8988T (cell line): ENCODE data around the gene PITPNC1.
"Not testable (repeated sequence)": the region's sequence is repeated elsewhere in the genome, so short reads cannot be mapped to it uniquely, and the experiment has no call there.

Experiments used
- DNase-seq: peaks from one replicate; pipeline ENCODE4 v3.0.0; 2011

The PITPNC1 gene

GRCh38 chr17:67372751-67373150, 4.3 kb upstream of the PITPNC1 start:
- DNase-seq: no peak

GRCh38 chr17:67374329-67375053, 2.6 kb upstream of the PITPNC1 start:
- peak; percentile 41 for DNase-seq

GRCh38 chr17:67375054-67375427, 2.0 kb upstream of the PITPNC1 start:
- DNase-seq: no peak

GRCh38 chr17:67375716-67376115, 1.4 kb upstream of the PITPNC1 start:
- no peak for DNase-seq

DNA sequence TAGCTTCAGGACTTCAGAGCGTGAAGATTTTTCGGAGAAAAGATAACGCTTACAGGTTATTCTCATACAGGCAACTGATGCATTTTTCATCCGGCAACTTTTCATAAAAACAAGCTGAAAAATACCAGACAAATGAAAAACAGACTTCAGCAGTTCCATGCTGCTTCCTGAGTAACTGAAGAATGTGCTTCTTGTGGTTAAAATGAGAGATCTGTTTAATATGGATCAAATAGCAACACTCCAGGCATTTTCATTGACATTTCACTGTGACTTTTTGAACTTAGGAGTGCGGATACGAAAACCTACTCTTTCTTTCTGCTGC, 705 bp upstream of the PITPNC1 start:
- DNase-seq: no peak

DNA sequence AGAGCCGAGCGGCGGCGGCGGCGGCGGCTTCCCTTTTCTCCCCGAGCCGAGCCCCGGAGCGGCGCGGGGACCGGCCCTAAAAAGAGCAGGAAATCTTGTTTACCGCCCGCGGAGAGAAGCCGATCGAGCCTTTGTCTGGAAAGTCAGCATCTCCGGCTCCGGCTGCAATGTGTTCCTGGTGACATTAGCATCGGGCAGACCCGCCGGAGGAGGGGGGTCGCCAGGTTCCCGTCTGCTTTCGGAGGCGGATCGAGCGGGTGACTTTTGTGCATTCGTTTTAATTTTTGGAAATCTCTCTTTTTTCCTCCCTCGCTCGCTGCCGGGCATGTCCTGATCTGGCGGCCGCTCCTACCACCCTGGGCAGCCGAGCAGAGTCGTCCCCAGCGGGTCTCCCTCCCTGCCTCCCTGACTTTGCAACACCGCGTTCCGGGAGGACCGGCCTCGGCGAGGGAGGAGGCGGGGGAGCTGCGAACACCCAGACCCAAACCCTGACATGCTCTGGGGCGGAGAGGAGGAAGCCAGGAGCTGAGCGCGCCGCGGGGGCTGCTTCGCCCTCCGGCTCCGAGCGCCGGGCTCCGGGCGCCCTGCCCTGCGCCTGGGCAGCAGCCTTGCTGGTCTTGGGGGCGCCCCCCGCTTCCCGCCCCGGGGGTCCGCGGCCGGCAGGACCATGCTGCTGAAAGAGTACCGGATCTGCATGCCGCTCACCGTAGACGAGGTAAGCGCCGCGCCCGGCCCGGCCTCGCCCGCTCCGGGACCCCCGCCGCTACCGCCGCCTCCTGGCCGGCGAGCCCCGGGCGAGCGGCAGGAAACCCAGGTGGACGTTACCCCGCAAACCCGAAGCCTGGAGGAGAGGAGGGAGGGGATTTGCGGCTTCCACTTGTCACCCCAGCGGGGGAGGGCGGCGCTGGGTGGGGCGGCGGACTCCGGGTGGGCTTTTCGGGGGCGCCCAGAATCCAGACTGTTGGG, 690 bp downstream of the PITPNC1 start:
- peak; percentile 39 for DNase-seq

DNA sequence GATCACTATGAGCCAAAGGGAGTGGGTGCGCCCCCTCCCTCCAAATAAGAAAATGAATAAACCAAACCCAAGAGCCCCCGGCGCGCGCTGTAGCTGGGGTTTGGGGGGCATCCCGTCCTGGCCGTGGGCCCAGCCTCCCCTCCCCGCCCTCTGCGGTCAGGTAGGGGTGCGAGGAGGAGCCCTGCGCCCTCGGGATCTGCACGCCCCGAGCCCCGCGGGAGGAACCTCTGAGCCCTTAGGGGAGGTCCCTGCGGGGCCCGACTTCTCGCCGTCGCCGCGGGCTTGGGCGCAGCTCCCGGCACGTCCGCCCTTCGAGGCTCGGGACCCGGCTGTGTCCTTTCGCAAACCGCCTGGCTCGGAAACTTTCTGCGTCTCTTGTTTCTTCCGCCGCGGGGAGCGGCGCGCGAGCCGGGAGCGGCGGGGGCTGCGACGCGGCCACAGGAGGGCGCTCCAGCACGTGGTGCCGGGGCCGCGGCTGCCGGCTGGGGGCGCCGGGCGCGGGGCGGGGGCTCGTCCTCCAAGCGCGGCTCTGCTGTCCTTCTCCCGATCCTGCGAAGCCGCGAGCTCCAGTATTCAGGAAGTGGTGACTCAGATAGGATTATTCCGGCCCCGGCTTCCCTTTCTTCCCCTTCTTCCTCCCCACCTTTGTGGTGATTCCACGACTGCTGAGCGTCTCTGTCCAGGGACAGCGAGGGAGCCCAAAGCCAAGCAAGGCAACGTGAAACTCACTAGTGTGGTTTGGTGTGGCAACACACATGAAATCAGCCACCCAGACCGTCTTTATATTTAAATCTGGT, 1.6 kb downstream of the PITPNC1 start:
- DNase-seq: peak; percentile 48

DNA sequence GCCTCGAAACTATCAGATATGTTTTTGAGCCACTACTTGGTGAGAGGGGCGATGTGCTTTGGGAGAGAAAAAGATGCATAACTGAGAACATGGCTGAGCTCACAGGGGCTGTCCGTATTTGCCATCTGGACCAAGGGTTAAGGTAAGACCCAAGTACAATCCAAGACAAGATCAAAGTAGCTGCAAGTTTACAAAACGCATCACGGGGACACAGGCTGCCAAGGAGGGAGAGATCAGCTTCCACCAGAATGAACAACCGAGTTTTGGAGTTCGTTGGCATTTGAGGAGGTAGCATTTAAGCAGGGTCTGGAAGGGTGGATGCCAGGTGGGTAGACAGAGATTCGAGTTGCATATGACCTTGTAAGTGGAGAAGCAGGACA, 2.2 kb downstream of the PITPNC1 start:
- no peak for DNase-seq

GRCh38 chr17:67381929-67382257, 4.8 kb downstream of the PITPNC1 start:
- DNase-seq: no peak

DNA sequence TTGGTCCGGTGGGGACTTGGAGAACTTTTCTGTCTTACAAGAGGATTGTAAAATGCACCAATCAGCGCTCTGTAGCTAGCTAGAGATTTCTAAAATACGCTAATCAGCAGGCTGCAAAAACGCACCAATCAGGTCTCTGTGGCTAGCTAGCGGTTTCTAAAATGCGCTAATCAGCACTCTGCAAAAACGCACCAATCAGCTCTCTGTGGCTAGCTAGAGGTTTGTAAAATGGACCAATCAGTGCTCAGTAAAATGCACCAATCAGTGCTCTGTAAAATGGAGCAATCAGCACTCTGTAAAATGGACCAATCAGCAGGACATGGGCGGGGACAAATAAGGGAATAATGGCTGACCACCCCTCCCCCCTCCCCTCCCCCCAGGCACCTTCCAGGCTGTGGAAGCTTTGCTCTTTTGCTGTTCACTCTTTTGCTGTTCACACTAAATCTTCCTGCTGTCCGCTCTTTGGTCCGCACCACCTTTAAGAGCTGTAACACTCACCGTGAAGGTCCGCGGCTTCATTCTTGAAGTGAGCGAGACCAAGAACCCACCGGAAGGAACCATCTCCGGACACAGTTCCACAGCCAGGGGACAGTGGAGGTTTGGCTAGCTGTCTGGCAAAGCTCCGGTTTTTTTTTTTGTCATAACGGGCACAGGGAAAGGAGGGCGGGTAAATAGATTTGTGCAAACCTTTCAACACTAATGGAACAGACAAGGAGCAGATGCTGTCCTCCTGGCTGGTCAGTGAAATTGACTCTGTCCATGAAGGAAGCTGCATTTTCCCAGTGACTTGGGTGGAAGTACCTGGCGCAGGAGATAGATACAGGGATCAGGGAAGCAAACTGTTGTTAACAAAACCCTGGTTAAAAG, 8.3 kb downstream of the PITPNC1 start:
- DNase-seq: no peak

DNA sequence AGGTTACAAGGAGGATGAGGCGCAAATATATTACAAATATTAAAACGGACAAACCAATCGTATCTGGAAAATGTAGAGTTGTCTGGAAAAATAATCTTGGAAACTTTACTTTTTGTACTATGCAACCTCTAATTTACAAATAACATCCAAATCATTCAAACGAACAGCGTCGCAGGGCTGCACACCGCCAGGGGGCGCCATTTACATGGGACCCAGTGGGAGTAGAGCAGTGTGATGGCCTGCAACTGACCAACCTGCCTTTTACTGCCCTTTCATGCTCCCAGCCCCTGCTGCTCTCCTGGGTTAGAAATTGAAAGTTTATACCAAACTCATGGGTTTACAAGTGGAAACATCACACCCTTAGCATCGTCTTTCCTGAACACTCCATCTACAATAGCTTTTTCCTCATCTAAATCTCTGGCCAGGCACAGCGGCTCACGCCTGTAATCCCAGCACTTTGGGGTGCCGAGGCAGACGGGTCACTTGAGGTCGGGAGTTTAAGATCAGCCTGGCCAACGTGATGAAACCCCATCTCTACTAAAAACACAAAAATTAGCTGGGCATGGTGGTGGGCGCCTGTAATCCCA, 10.0 kb downstream of the PITPNC1 start:
- peak; percentile 26 for DNase-seq

DNA sequence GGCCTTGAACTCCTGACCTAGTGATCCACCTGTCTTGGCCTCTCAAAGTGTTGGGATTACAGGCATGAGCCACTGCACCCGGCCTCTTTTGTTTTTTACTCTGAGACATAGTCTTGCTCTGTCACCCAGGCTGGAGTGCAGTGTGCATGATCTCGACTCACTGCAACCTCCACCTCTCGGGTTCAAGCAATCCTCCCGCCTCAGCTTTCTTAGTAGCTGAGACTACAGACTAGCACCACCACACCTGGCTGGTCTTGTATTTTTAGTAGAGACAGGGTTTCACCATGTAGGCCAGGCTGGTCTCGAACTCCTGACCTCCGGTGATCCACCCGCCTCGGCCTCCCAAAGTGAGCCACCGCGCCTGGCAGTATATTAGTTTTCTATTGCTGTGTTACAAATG, 11.5 kb downstream of the PITPNC1 start:
- DNase-seq: not testable (repeated sequence)

DNA sequence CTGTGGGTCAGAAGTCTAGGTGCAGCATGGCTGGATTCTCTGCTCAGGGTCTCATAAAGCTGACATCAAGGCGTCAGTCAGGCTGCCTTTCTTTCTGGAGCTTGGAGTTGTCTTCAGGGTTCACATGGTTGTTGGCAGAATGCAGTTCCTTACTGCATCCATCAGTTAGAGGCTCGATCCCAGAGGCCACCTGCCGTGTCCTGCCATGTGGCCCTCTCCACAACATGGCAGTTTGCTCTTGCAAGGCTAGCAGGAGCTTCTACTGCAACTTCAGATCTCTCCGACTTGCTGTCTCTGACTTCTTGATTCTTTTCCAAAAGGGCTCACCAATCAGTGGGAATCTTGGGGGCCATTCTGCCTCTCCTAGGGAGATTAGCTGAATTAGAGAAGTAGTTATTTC, 11.9 kb downstream of the PITPNC1 start:
- no peak for DNase-seq

DNA sequence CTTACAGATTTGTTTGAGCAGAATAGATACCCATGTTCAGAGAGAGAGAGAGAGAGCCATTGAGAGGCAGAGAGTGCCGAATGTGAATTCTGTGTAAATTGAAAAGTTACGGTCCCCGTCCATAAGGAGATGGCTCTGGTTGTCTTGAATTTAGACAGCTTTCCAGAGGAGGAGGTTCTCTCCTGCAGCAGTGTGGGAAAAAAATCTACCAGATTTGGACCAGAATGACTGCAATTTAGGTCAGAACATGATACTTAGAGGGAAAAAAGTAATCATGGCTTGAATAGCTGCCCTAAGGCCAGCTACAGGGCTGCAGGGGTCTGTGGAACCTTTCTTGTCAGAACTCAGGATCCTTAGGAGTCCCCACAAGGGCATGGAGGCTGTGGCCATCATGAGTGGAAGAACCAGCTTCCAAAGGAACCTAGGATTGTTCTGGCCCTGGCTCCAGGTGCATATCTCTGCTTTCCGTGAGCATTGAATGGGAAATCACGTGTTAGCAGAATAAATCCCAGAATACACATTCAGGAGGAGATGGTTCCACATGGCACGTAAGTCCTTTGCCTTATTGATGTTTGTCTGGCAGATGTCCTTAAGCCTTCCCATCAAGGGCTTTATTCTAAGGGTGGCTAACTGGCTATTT, 13.0 kb downstream of the PITPNC1 start:
- no peak for DNase-seq

GRCh38 chr17:67390646-67391361, 13.7 kb downstream of the PITPNC1 start:
- no peak for DNase-seq

DNA sequence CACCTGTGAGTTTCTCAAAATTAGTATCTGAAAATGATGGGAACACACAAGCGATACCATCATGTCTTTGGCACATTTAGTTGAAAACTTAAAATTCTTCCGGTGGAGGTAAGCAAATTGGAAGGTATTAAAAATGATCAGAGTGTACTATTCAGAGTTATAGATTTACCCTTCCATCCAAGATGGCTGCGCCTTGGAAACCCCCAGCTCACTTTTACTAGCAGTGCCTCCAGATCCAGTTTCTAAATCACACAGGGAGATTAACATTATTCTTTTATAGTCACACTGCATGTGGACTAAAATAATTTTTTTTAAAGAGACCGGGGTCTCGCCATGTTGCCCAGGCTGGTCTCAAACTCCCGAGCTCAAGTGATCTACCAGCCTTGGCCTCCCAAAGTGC, 15.0 kb downstream of the PITPNC1 start:
- DNase-seq: no peak

GRCh38 chr17:67393809-67394397, 16.8 kb downstream of the PITPNC1 start:
- no peak for DNase-seq

GRCh38 chr17:67399676-67400075, 22.6 kb downstream of the PITPNC1 start:
- no peak for DNase-seq

GRCh38 chr17:67400193-67400592, 23.1 kb downstream of the PITPNC1 start:
- DNase-seq: no peak

GRCh38 chr17:67401106-67401505, 24.0 kb downstream of the PITPNC1 start:
- DNase-seq: no peak
